GM12878 (cell line): Measurements from ENCODE around the gene DUS4L. TPM values are rescaled to one million over a fixed set of nuclear protein-coding genes. Genes with fewer than 3 reads are reported as not detected.
"Not testable (repeated sequence)": the region's sequence is repeated elsewhere in the genome, so short reads cannot be mapped to it uniquely, and the experiment has no call there.

Experiments
- ATAC-seq: fragments of 200-7000 bp; cut with Tn5 transposase; 3 replicates; pipeline ENCODE4 v1.9.1; 2020; ENCODE audit warnings: mild to moderate bottlenecking, moderate library complexity
- BruUV-seq: library from RNA; stranded (reverse); fragments of 400-500 nt; replicated peaks from 2 replicates; lab custom pipeline; 2021; lab: Mats Ljungman, UMichigan
- CTCF ChIA-PET: fragments of 300-600 bp; sonication (Branson Sonifier 250); formaldehyde crosslinking; extraction: SDS; loops from one replicate; lab custom pipeline; 2021; ENCODE audit warnings: inconsistent platforms; lab: Yijun Ruan, JAX
- POLR2A ChIA-PET: fragments of 350-600 bp; formaldehyde crosslinking; extraction: SDS; loops from one replicate; lab custom pipeline; 2021; ENCODE audit warnings: inconsistent platforms; lab: Charles Lee
- RAD21 ChIA-PET: fragments of 300-600 bp; sonication (Branson Sonifier 250); formaldehyde crosslinking; loops from one replicate; lab custom pipeline; 2023; ENCODE audit warnings: antibody characterized with exemption; ENCODE audit not compliant: unreplicated experiment; lab: Charles Lee
- SMC1A ChIA-PET: fragments of 300-600 bp; sonication (Branson Sonifier 250); formaldehyde crosslinking; loops from one replicate; lab custom pipeline; 2023; ENCODE audit not compliant: unreplicated experiment, uncharacterized antibody; lab: Charles Lee
- DNase-seq: peaks from one replicate; pipeline ENCODE4 v3.0.0-alpha.2; 2011; ENCODE audit warnings: low read depth, low spot score
- FAIRE-seq: peaks from 3 replicates; lab custom pipeline; 2011; peaks lifted over from hg19 to GRCh38; lab: Jason Lieb, UNC
- H2AFZ ChIP-seq: 2 replicates; pipeline ENCODE4 v1.6.0; 2011; ENCODE audit warnings: low read depth, low read length, control low read depth; ENCODE audit not compliant: control insufficient read depth
- H3K27ac ChIP-seq: 2 replicates; pipeline ENCODE4 v1.5.1; 2011; ENCODE audit warnings: control low read depth; ENCODE audit not compliant: control insufficient read depth, insufficient read depth
- H3K27me3 ChIP-seq, 2 experiments: replicated peaks in 1 of 2; 2 replicates each; pipeline versions ENCODE4 v1.6.0 to v1.6.1; 2011; ENCODE audit warnings: low read length in 1 of 2; ENCODE audit not compliant: control insufficient read depth in 2 of 2, insufficient read depth in 2 of 2
- H3K36me3 ChIP-seq, 2 experiments: 2 replicates each; pipeline ENCODE4 v1.5.1; 2011; ENCODE audit warnings: low read length in 1 of 2; ENCODE audit not compliant: control insufficient read depth in 2 of 2, insufficient read depth in 2 of 2
- H3K4me1 ChIP-seq: 2 replicates; pipeline ENCODE4 v1.6.1; 2011; ENCODE audit warnings: mild to moderate bottlenecking, low read length, moderate library complexity, mixed read lengths; ENCODE audit not compliant: control insufficient read depth, insufficient read depth
- H3K4me2 ChIP-seq: 2 replicates; pipeline ENCODE4 v1.6.0; 2011; ENCODE audit warnings: control low read depth; ENCODE audit not compliant: control insufficient read depth, insufficient read depth
- H3K4me3 ChIP-seq: fragments of 200-600 bp; sonication (generic); 2 replicates; pipeline ENCODE4 v1.5.1; 2016
- H3K79me2 ChIP-seq: 2 replicates; pipeline ENCODE4 v1.6.0; 2011; ENCODE audit warnings: low read length; ENCODE audit not compliant: control insufficient read depth, insufficient read depth
- H3K9ac ChIP-seq: 2 replicates; pipeline ENCODE4 v1.8.0; 2011; ENCODE audit warnings: low read length, control low read depth, mixed read lengths; ENCODE audit not compliant: control insufficient read depth, insufficient read depth
- H3K9me3 ChIP-seq: replicated peaks from 3 replicates; pipeline ENCODE4 v1.5.1; 2011; ENCODE audit warnings: mild to moderate bottlenecking, low read length; ENCODE audit not compliant: control insufficient read depth, insufficient read depth
- H4K20me1 ChIP-seq: 2 replicates; pipeline ENCODE4 v1.6.0; 2011; ENCODE audit not compliant: control insufficient read depth, insufficient read depth
- WGBS: methylation state at CpG from one replicate; pipeline ENCODE4 v1.1.6; 2016; ENCODE audit warnings: low lambda C conversion rate; ENCODE audit not compliant: insufficient replicate concordance, insufficient coverage; ENCODE audit errors: missing lambda C conversion rate; 5-methylcytosine and 5-hydroxymethylcytosine counted together
- in situ Hi-C: fragments of 300-500 bp; cut with MboI; formaldehyde crosslinking; loops from 9 replicates; pipeline ENCODE4 v1.14.3; 2018; ENCODE audit warnings: mixed read lengths
- intact Hi-C: fragments of 100-400 bp; cut with micrococcal nuclease; formaldehyde crosslinking; loops from one replicate; pipeline ENCODE4 v1.14.2; 2022; ENCODE audit not compliant: unreplicated experiment
- polyA plus RNA-seq, 11 experiments: library from polyadenylated mRNA; depleted of rRNA in 4 of 11; unstranded in 6 of 11; stranded (reverse) in 5 of 11; fragments of >200 nt; fragmentation: Nextera tagmentation in 4 of 11; fragmentation: Illumina TruSeq in 1 of 11; extraction: Ambion mirVana in 4 of 11; extraction: Trizol in 1 of 11; gene quantifications; 1 replicate in 1 of 11; 2 replicates in 10 of 11; pipeline versions ENCODE4 v1.2.1 to v1.2.3, GENCODE V29; 2011 to 2016; ENCODE audit warnings: inconsistent platforms in 2 of 11, missing spikeins in 2 of 11, low read depth in 1 of 11
- total RNA-seq, 4 experiments: library from RNA; depleted of rRNA in 3 of 4; stranded (reverse); fragments of >200 nt in 3 of 4; fragmentation: Illumina TruSeq in 1 of 4; extraction: Trizol in 1 of 4; gene quantifications; 2 replicates each; pipeline versions ENCODE4 v1.2.1 to v1.2.3, GENCODE V29; 2013 to 2021
- TF ChIP-seq, protein P1 (sequence below): IDR thresholded peaks from 2 replicates; pipeline ENCODE4 v1.6.1; 2012; ENCODE audit warnings: mild to moderate bottlenecking, low read depth, low read length

The DUS4L gene
- total and polyA plus RNA-seq, 10 of the 15 experiments (the other 5 are each of a cell fraction or from before 2014, with no cell fraction given), result 5.3 to 15.3 (median 12.8) TPM

DNA sequence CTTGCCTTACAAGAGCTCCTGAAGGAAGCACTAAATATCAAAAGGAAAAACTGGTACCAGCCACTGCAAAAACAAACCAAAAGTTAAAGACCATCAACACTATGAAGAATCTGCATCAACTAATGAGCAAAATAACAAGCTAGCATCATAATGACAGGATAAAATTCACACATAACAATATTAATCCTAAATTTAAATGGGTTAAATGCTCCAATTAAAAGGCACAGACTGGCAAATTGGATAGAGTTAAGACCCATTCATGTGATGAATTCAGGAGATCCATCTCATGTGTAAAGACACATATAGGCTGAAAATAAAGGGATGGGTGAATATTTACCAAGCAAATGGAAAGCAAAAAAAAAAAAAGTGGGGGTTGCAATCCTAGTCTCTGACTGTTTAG, 29.6 kb upstream of the DUS4L start (continued):
- TF ChIP-seq, protein P1, sequence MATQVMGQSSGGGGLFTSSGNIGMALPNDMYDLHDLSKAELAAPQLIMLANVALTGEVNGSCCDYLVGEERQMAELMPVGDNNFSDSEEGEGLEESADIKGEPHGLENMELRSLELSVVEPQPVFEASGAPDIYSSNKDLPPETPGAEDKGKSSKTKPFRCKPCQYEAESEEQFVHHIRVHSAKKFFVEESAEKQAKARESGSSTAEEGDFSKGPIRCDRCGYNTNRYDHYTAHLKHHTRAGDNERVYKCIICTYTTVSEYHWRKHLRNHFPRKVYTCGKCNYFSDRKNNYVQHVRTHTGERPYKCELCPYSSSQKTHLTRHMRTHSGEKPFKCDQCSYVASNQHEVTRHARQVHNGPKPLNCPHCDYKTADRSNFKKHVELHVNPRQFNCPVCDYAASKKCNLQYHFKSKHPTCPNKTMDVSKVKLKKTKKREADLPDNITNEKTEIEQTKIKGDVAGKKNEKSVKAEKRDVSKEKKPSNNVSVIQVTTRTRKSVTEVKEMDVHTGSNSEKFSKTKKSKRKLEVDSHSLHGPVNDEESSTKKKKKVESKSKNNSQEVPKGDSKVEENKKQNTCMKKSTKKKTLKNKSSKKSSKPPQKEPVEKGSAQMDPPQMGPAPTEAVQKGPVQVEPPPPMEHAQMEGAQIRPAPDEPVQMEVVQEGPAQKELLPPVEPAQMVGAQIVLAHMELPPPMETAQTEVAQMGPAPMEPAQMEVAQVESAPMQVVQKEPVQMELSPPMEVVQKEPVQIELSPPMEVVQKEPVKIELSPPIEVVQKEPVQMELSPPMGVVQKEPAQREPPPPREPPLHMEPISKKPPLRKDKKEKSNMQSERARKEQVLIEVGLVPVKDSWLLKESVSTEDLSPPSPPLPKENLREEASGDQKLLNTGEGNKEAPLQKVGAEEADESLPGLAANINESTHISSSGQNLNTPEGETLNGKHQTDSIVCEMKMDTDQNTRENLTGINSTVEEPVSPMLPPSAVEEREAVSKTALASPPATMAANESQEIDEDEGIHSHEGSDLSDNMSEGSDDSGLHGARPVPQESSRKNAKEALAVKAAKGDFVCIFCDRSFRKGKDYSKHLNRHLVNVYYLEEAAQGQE, result no peak

DNA sequence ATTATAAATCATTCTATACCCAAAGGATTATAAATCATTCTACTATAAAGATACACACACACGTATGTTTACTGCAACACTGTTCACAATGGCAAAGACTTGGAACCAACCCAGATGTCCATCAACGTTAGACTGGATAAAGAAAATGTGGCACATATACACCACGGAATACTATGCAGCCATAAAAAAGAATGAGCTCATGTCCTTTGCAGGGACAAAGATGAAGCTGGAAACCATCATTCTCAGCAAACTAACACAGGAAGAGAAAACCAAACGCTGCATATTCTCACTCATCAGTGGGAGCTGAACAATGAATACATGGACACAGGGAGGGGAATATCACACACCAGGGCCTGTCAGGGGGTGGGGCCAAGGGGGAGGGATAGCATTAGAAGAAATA, 26.5 kb upstream of the DUS4L start:
- H3K79me2 ChIP-seq, ATAC-seq, in situ Hi-C loops, H3K36me3 ChIP-seq, intact Hi-C loops, H3K4me2 ChIP-seq, H3K4me3 ChIP-seq, POLR2A ChIA-PET, H4K20me1 ChIP-seq, FAIRE-seq, H3K27ac ChIP-seq, RAD21 ChIA-PET, H3K4me1 ChIP-seq, H2AFZ ChIP-seq, SMC1A ChIA-PET, H3K27me3 ChIP-seq, DNase-seq, BruUV-seq, H3K9me3 ChIP-seq, H3K9ac ChIP-seq: not testable (repeated sequence)
- 95% methylated on average over 4 of the region's 4 CpGs for WGBS
- CTCF ChIA-PET, result interaction anchor here (0.6 kb wide), 1 partner anchor 357 kb away, joined by 3 read pairs; no protein-coding TSS in a partner anchor
